ENCODE measurements around the gene FOSL1.

The FOSL1 gene

GRCh38 chr11:65882120-65883057 is 17.8 kb downstream of the FOSL1 start:
- DNase-seq (ENCODE audit: low spot score) = no peak

GRCh38 chr11:65880844-65881421 is 19.3 kb downstream of the FOSL1 start:
- no peak for DNase-seq (ENCODE audit: low spot score)

GRCh38 chr11:65880027-65880426 is 20.2 kb downstream of the FOSL1 start:
- no peak for DNase-seq (ENCODE audit: low spot score)

GRCh38 chr11:65879617-65880016 is 20.6 kb downstream of the FOSL1 start, which contains the start of gene CTSW:
TSS of gene CTSW (plus strand) at chr11:65879837. CDS start at chr11:65879855, 18 bp downstream.
- DNase-seq (ENCODE audit: low spot score) = no peak

- DNase-seq (ENCODE audit: low spot score) = peak; percentile 98
Measured at GRCh38 chr11:65873318-65874156, 26.7 kb downstream of the FOSL1 start.

GRCh38 chr11:65872586-65873317 is 27.4 kb downstream of the FOSL1 start, which contains the start of gene EFEMP2:
TSS of gene EFEMP2 (minus strand) at chr11:65872800. CDS start at chr11:65872354, 446 bp downstream.
- DNase-seq (ENCODE audit: low spot score) = no peak

- DNase-seq (ENCODE audit: low spot score) = no peak
Measured at GRCh38 chr11:65871811-65872548, 28.2 kb downstream of the FOSL1 start.

GRCh38 chr11:65870706-65871681 is 29.2 kb downstream of the FOSL1 start:
- DNase-seq (ENCODE audit: low spot score) = no peak

- no peak for DNase-seq (ENCODE audit: low spot score)
Measured at GRCh38 chr11:65870307-65870658, 29.9 kb downstream of the FOSL1 start.

- no peak for DNase-seq (ENCODE audit: low spot score)
Measured at GRCh38 chr11:65869643-65870306, 30.4 kb downstream of the FOSL1 start.

- no peak for DNase-seq (ENCODE audit: low spot score)
Measured at GRCh38 chr11:65868907-65869306, 31.3 kb downstream of the FOSL1 start.

GRCh38 chr11:65868076-65868667 is 32.0 kb downstream of the FOSL1 start:
- peak; percentile 59 for DNase-seq (ENCODE audit: low spot score)

- no peak for DNase-seq (ENCODE audit: low spot score)
Measured at GRCh38 chr11:65867284-65868071, 32.7 kb downstream of the FOSL1 start.

- no peak for DNase-seq (ENCODE audit: low spot score)
Measured at GRCh38 chr11:65866509-65867283, 33.5 kb downstream of the FOSL1 start.

- DNase-seq (ENCODE audit: low spot score) = no peak
Measured at GRCh38 chr11:65865550-65866172, 34.5 kb downstream of the FOSL1 start.

GRCh38 chr11:65864706-65865471 is 35.3 kb downstream of the FOSL1 start:
- no peak for DNase-seq (ENCODE audit: low spot score)
